GM21723 (cell line): Measurements from ENCODE around the gene PPP2R5C.

Experiments used
- ATAC-seq: cut with Tn5 transposase; IDR thresholded peaks from one replicate; pipeline ENCODE4 v1.9.1; 2021; ENCODE audit warnings: mild to moderate bottlenecking, moderate library complexity; ENCODE audit not compliant: unreplicated experiment

Gene PPP2R5C

GRCh38 chr14:101812071-101812470, 50.6 kb downstream of the PPP2R5C start:
- no peak for ATAC-seq

GRCh38 chr14:101813171-101813759, 51.8 kb downstream of the PPP2R5C start:
- ATAC-seq: no peak

GRCh38 chr14:101813833-101814232, 52.3 kb downstream of the PPP2R5C start:
- no peak for ATAC-seq

- no peak for ATAC-seq
Measured at GRCh38 chr14:101814934-101815333, 53.4 kb downstream of the PPP2R5C start.

GRCh38 chr14:101815994-101816393, 54.5 kb downstream of the PPP2R5C start:
- ATAC-seq: no peak

- no peak for ATAC-seq
Measured at GRCh38 chr14:101817501-101818001, 56.0 kb downstream of the PPP2R5C start.

GRCh38 chr14:101819251-101819990, 57.9 kb downstream of the PPP2R5C start:
- ATAC-seq: no peak

- no peak for ATAC-seq
Measured at GRCh38 chr14:101820283-101820798, 58.8 kb downstream of the PPP2R5C start.

GRCh38 chr14:101821528-101821927, 60.0 kb downstream of the PPP2R5C start:
- no peak for ATAC-seq

- ATAC-seq: no peak
Measured at GRCh38 chr14:101823066-101823465, 61.6 kb downstream of the PPP2R5C start.

GRCh38 chr14:101823511-101824120, 62.1 kb downstream of the PPP2R5C start:
- peak; percentile 55 for ATAC-seq

- ATAC-seq: no peak
Measured at GRCh38 chr14:101824339-101824727, 62.8 kb downstream of the PPP2R5C start.

- no peak for ATAC-seq
Measured at GRCh38 chr14:101825797-101826196, 64.3 kb downstream of the PPP2R5C start.

- no peak for ATAC-seq
Measured at GRCh38 chr14:101826351-101826750, 64.8 kb downstream of the PPP2R5C start.

- no peak for ATAC-seq
Measured at GRCh38 chr14:101827286-101827685, 65.8 kb downstream of the PPP2R5C start.

- ATAC-seq: no peak
Measured at GRCh38 chr14:101828046-101828445, 66.5 kb downstream of the PPP2R5C start.

GRCh38 chr14:101830271-101830670, 68.8 kb downstream of the PPP2R5C start:
- no peak for ATAC-seq

GRCh38 chr14:101833045-101833444, 71.5 kb downstream of the PPP2R5C start:
- no peak for ATAC-seq

GRCh38 chr14:101834397-101834796, 72.9 kb downstream of the PPP2R5C start:
- ATAC-seq: no peak

- no peak for ATAC-seq
Measured at GRCh38 chr14:101834800-101835547, 73.5 kb downstream of the PPP2R5C start.

GRCh38 chr14:101835566-101835965, 74.1 kb downstream of the PPP2R5C start:
- no peak for ATAC-seq
